Measurements from ENCODE around the gene ASNSD1.

ASNSD1 gene

GRCh38 chr2:189696223-189696622 lies 35.0 kb downstream of the ASNSD1 start:
- Histone ChIP-seq H3K4me3 (IDR thresholded peaks at IDR 0.05; ENCODE audit: insufficient read depth, low read depth, low read length) (no peak overlapping the region), H3K9ac (no peak overlapping the region), H3K79me2 (ENCODE audit: insufficient read depth, low read depth) (no peaks in the 10 kb centered on the region), H3K36me3 (ENCODE audit: insufficient read depth) (no peaks in the 10 kb centered on the region), H3K4me2 (no peak overlapping the region), H3K4me1 (ENCODE audit: low read depth, poor library complexity, severe bottlenecking) (peaks cover 7% of the 10 kb centered on the region), H4K20me1 (ENCODE audit: insufficient read depth) (no peaks in the 10 kb centered on the region), H2AFZ (ENCODE audit: low read depth) (no peak overlapping the region), H3K27ac (no peak overlapping the region), H3K27me3 (ENCODE audit: insufficient read depth, low read depth) (no peaks in the 10 kb centered on the region)
- TF ChIP-seq CTCF (conservative IDR thresholded peaks at IDR 0.05; ENCODE audit: low read depth, low read length): no peak

DNA sequence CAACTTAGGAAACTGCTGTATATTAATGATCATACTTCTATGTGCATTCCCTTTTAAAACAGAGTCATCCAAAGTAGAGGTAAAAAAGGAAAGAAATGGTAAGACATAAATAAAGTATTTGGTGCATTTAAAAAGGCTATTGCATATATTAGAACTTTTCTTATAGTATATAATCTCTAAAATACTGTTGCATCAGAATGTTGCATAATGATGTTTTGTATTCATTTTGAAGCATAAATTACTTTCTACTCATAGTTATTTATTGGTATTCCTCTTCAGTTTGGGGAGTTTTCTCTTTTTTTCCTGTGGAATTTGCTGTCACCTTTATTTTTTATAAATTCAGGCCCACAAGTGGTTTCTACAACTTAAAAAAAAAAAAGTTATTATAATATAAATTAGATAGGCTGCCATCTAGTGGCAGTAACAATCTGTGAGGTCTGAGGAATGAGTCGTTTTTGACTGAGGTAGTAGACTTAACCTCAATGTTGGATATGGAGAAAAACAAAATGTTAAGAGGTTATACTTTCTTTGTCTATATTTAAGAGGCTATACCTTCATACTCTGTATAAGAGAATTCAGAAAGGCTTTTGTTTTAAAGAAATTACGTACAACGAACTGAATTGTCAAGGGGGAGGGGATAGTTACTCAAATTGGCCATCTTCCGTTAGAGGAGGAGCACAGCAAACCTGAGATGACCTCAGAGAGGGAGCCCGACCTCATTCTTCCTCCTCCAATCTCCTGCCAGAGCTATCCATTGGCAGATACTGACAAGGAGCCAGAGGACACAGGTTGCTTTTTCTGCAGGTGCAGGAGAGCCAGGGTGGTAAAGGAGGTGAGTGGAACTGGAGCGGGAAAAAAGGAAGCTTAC lies 37.0 kb downstream of the ASNSD1 start:
- Histone ChIP-seq H4K20me1 (ENCODE audit: insufficient read depth) (no peaks in the 10 kb centered on the region), H3K4me3 (IDR thresholded peaks at IDR 0.05; ENCODE audit: insufficient read depth, low read depth, low read length) (no peak overlapping the region), H3K4me1 (ENCODE audit: low read depth, poor library complexity, severe bottlenecking) (peaks cover 7% of the 10 kb centered on the region), H3K9ac (no peak overlapping the region), H3K27ac (no peak overlapping the region), H3K79me2 (ENCODE audit: insufficient read depth, low read depth) (no peaks in the 10 kb centered on the region), H2AFZ (ENCODE audit: low read depth) (no peak overlapping the region), H3K4me2 (no peak overlapping the region), H3K27me3 (ENCODE audit: insufficient read depth, low read depth) (no peaks in the 10 kb centered on the region), H3K36me3 (ENCODE audit: insufficient read depth) (no peaks in the 10 kb centered on the region)
- TF ChIP-seq CTCF (conservative IDR thresholded peaks at IDR 0.05; ENCODE audit: low read depth, low read length): peak; percentile 73

GRCh38 chr2:189700681-189701080 lies 39.4 kb downstream of the ASNSD1 start:
- Histone ChIP-seq H3K27ac (no peak overlapping the region), H4K20me1 (ENCODE audit: insufficient read depth) (no peaks in the 10 kb centered on the region), H3K27me3 (ENCODE audit: insufficient read depth, low read depth) (no peaks in the 10 kb centered on the region), H3K4me2 (no peak overlapping the region), H3K4me3 (IDR thresholded peaks at IDR 0.05; ENCODE audit: insufficient read depth, low read depth, low read length) (no peak overlapping the region), H3K36me3 (ENCODE audit: insufficient read depth) (no peaks in the 10 kb centered on the region), H3K4me1 (ENCODE audit: low read depth, poor library complexity, severe bottlenecking) (peaks cover 7% of the 10 kb centered on the region), H3K79me2 (ENCODE audit: insufficient read depth, low read depth) (no peaks in the 10 kb centered on the region), H3K9ac (no peak overlapping the region), H2AFZ (ENCODE audit: low read depth) (no peak overlapping the region)
- no peak for TF ChIP-seq CTCF (conservative IDR thresholded peaks at IDR 0.05; ENCODE audit: low read depth, low read length)

- Histone ChIP-seq H3K4me2 (no peak overlapping the region), H3K9ac (no peak overlapping the region), H2AFZ (ENCODE audit: low read depth) (no peak overlapping the region), H3K4me3 (IDR thresholded peaks at IDR 0.05; ENCODE audit: insufficient read depth, low read depth, low read length) (no peak overlapping the region), H3K27ac (no peak overlapping the region), H3K27me3 (ENCODE audit: insufficient read depth, low read depth) (no peaks in the 10 kb centered on the region), H4K20me1 (ENCODE audit: insufficient read depth) (no peaks in the 10 kb centered on the region), H3K4me1 (ENCODE audit: low read depth, poor library complexity, severe bottlenecking) (peaks cover 7% of the 10 kb centered on the region), H3K79me2 (ENCODE audit: insufficient read depth, low read depth) (no peaks in the 10 kb centered on the region), H3K36me3 (ENCODE audit: insufficient read depth) (no peaks in the 10 kb centered on the region)
- peak; percentile 43 for TF ChIP-seq CTCF (conservative IDR thresholded peaks at IDR 0.05; ENCODE audit: low read depth, low read length)
Measured at GRCh38 chr2:189702071-189702470, 40.8 kb downstream of the ASNSD1 start.

Measured in KMS-11 (cell line).